SU-DHL-6 (cell line): ENCODE measurements around the gene CCDC77.
"Not testable (repeated sequence)": the region's sequence is repeated elsewhere in the genome, so short reads cannot be mapped to it uniquely, and the experiment has no call there.

Experiments used
- H2AFZ ChIP-seq: fragments of 200-600 bp; sonication (generic); 2 replicates; pipeline ENCODE4 v1.6.1; 2014; ENCODE audit warnings: low read depth, mild to moderate bottlenecking, moderate library complexity, mixed read lengths, antibody characterized with exemption, low read length; ENCODE audit not compliant: severe bottlenecking
- H3F3A ChIP-seq: fragments of 200-600 bp; shearing (Covaris generic); 2 replicates; pipeline ENCODE4 v1.6.0; 2016; ENCODE audit warnings: antibody characterized with exemption, mild to moderate bottlenecking; ENCODE audit not compliant: insufficient read depth
- H3K27ac ChIP-seq: fragments of 200-600 bp; sonication (generic); 2 replicates; pipeline ENCODE4 v1.5.1; 2016; ENCODE audit warnings: low read depth, mild to moderate bottlenecking, low read length, moderate library complexity, mixed read lengths
- H3K27me3 ChIP-seq: fragments of 200-600 bp; sonication (generic), shearing (Covaris generic); 2 replicates; pipeline ENCODE4 v1.6.0; 2014; ENCODE audit warnings: mild to moderate bottlenecking, low read length
- H3K36me3 ChIP-seq: fragments of 200-600 bp; sonication (generic); 2 replicates; pipeline ENCODE4 v1.6.1; 2014; ENCODE audit warnings: mild to moderate bottlenecking, low read length, mixed read lengths
- H3K4me2 ChIP-seq: fragments of 300-600, 200-600 bp; shearing (Covaris generic), sonication (generic); 2 replicates; pipeline ENCODE4 v1.6.0; 2014; ENCODE audit warnings: low read length, low read depth, mild to moderate bottlenecking; ENCODE audit not compliant: poor library complexity, severe bottlenecking
- H3K4me3 ChIP-seq: fragments of 200-600 bp; sonication (generic); 2 replicates; pipeline ENCODE4 v1.5.1; 2014; ENCODE audit warnings: antibody characterized with exemption, low read length, mild to moderate bottlenecking, mixed read lengths; ENCODE audit not compliant: insufficient read depth, poor library complexity, severe bottlenecking
- H3K79me2 ChIP-seq: fragments of 200-600 bp; sonication (generic); 2 replicates; pipeline ENCODE4 v1.6.1; 2014; ENCODE audit warnings: mild to moderate bottlenecking, low read length, moderate library complexity; ENCODE audit not compliant: insufficient read depth
- H3K9ac ChIP-seq: fragments of 200-600 bp; sonication (generic); 2 replicates; pipeline ENCODE4 v1.7.0; 2014; ENCODE audit warnings: mild to moderate bottlenecking, low read length
- H3K9me2 ChIP-seq: fragments of 200-600 bp; sonication (generic); replicated peaks from 2 replicates; pipeline ENCODE4 v1.6.1; 2014; ENCODE audit warnings: low read length; ENCODE audit not compliant: insufficient read depth
- H3K9me3 ChIP-seq: fragments of 200-600 bp; sonication (generic); 2 replicates; pipeline ENCODE4 v1.6.1; 2014; ENCODE audit warnings: low read length, mixed read lengths; ENCODE audit not compliant: insufficient read depth
- H4K20me1 ChIP-seq: fragments of 200-600 bp; sonication (generic); 2 replicates; pipeline ENCODE4 v1.6.1; 2014; ENCODE audit warnings: low read depth, mild to moderate bottlenecking, antibody characterized with exemption, low read length, moderate library complexity, mixed read lengths
- EZH2phosphoT487 ChIP-seq: fragments of 200-600 bp; sonication (generic), shearing (Covaris generic); conservative IDR thresholded peaks from 2 replicates; pipeline ENCODE4 v1.6.1; 2018; ENCODE audit warnings: mild to moderate bottlenecking, antibody characterized with exemption, low read length, moderate library complexity, mixed read lengths
- TF ChIP-seq, protein P1 (sequence below): fragments of 200-600 bp; sonication (generic); IDR thresholded peaks from one replicate; pipeline ENCODE4 v1.5.1; 2017; ENCODE audit warnings: antibody characterized with exemption, mild to moderate bottlenecking, low read length, moderate library complexity; ENCODE audit not compliant: insufficient read depth, poor library complexity, severe bottlenecking

CCDC77 gene

DNA sequence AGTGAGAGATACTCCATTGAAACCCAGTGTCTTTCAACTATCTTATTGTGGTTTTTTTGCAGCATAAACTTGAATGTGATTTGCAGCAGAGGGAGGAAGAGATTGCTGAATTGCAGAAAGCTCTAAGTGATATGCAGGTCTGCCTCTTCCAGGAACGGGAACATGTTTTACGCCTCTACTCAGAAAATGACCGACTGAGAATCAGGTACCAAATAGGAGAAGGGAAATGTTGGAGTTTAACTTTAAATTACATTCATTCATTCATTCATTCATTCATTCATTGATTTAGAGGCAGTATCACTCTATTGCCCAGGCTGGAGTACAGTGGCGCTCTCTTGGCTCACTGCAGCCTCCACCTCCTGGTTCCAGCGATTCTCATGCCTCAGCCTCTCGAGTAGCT lies 17.0 kb downstream of the CCDC77 start:
- Histone ChIP-seq H4K20me1 (no peaks in the 10 kb centered on the region), H3K4me2 (no peak overlapping the region), H2AFZ (no peak overlapping the region), H3K4me3 (no peak overlapping the region), H3K36me3 (peaks cover 3% of the 10 kb centered on the region; the same call in 1 of the 2 replicates), H3K9ac (no peak overlapping the region), H3F3A (no peaks in the 10 kb centered on the region), H3K27me3 (no peaks in the 10 kb centered on the region), H3K9me2 (no peaks in the 10 kb centered on the region), H3K27ac (no peak overlapping the region), H3K79me2 (no peaks in the 10 kb centered on the region), H3K9me3 (no peaks in the 10 kb centered on the region)
- no peak for TF ChIP-seq EZH2phosphoT487
- TF ChIP-seq, protein P1, sequence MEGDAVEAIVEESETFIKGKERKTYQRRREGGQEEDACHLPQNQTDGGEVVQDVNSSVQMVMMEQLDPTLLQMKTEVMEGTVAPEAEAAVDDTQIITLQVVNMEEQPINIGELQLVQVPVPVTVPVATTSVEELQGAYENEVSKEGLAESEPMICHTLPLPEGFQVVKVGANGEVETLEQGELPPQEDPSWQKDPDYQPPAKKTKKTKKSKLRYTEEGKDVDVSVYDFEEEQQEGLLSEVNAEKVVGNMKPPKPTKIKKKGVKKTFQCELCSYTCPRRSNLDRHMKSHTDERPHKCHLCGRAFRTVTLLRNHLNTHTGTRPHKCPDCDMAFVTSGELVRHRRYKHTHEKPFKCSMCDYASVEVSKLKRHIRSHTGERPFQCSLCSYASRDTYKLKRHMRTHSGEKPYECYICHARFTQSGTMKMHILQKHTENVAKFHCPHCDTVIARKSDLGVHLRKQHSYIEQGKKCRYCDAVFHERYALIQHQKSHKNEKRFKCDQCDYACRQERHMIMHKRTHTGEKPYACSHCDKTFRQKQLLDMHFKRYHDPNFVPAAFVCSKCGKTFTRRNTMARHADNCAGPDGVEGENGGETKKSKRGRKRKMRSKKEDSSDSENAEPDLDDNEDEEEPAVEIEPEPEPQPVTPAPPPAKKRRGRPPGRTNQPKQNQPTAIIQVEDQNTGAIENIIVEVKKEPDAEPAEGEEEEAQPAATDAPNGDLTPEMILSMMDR = no peak

GRCh38 chr12:422526-422925 lies 21.1 kb downstream of the CCDC77 start:
- Histone ChIP-seq H3K27ac (no peak overlapping the region), H3K27me3 (no peaks in the 10 kb centered on the region), H3K9me3 (no peaks in the 10 kb centered on the region), H4K20me1 (no peaks in the 10 kb centered on the region), H3K4me2 (no peak overlapping the region), H2AFZ (no peak overlapping the region), H3K79me2 (no peaks in the 10 kb centered on the region), H3K36me3 (no peaks in the 10 kb centered on the region; the same call in 1 of the 2 replicates), H3F3A (no peaks in the 10 kb centered on the region), H3K4me3 (no peak overlapping the region), H3K9me2 (no peaks in the 10 kb centered on the region), H3K9ac (no peak overlapping the region)
- TF ChIP-seq, protein P1 = no peak
- TF ChIP-seq EZH2phosphoT487 = no peak

DNA sequence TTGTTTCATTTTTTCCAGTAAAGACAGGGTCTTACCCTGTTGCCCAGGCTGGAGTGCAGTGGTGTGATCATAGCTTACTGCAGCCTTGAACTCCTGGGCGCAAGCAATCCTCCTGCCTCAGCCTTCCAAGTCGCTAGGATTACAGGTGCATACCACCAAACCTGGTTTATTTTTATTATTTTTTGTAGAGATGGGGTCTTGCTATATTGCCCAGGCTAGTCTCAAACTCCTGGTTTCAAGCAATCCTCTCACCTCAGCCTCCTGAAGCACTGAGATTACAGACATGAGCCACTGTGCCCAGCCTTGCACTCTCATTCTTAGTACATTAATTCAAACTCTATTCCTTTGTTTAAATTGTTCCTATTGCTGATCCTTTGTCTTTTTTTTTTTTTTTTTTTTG lies 34.3 kb downstream of the CCDC77 start:
- not testable (repeated sequence) for H3K79me2 ChIP-seq, H3K36me3 ChIP-seq, H4K20me1 ChIP-seq

GRCh38 chr12:442235-442884 lies 40.9 kb downstream of the CCDC77 start:
- no peak overlapping the region for H2AFZ ChIP-seq
- no peak overlapping the region for H3K27ac ChIP-seq
- no peak overlapping the region for H3K4me3 ChIP-seq
- TF ChIP-seq, protein P1 = peak; percentile 61
- TF ChIP-seq EZH2phosphoT487 = no peak
- H3K36me3 ChIP-seq = peaks cover 3% of the 10 kb centered on the region; the same call in 1 of the 2 replicates
- H3K9ac ChIP-seq = no peak overlapping the region
- no peaks in the 10 kb centered on the region for H3K27me3 ChIP-seq
- no peak overlapping the region for H3K4me2 ChIP-seq
- H3K9me2 ChIP-seq = no peaks in the 10 kb centered on the region
- no peaks in the 10 kb centered on the region for H3F3A ChIP-seq
- no peaks in the 10 kb centered on the region for H3K79me2 ChIP-seq
- no peaks in the 10 kb centered on the region for H4K20me1 ChIP-seq
- no peaks in the 10 kb centered on the region for H3K9me3 ChIP-seq

More for the DNA sequence above, 34.3 kb downstream of the CCDC77 start:
- H3K4me2 ChIP-seq, H2AFZ ChIP-seq, H3K27ac ChIP-seq, H3K9ac ChIP-seq, H3K9me2 ChIP-seq, H3K9me3 ChIP-seq, H3K27me3 ChIP-seq, H3F3A ChIP-seq, H3K4me3 ChIP-seq: not testable (repeated sequence)
